Measurements from ENCODE around the gene ARHGAP22.

ARHGAP22 gene

GRCh38 chr10:48634198-48634983 lies 29.5 kb upstream of the ARHGAP22 start:
- no peak overlapping the region for H3K4me3 ChIP-seq (ENCODE audit: insufficient read depth, low read depth, low read length, poor library complexity, severe bottlenecking)
- H3K27ac ChIP-seq (ENCODE audit: insufficient read depth, low read length, poor library complexity, severe bottlenecking), result no peak overlapping the region
- no peaks in the 10 kb centered on the region for H3K36me3 ChIP-seq (ENCODE audit: control insufficient read depth, insufficient read depth, low read length)
- H3K27me3 ChIP-seq (replicated peaks; ENCODE audit: control insufficient read depth, insufficient read depth, low read length, poor library complexity, severe bottlenecking), result no peaks in the 10 kb centered on the region
- DNase-seq, result no peak
- H3K9me3 ChIP-seq (ENCODE audit: control insufficient read depth, low read length), result no peaks in the 10 kb centered on the region
- peaks cover 14% of the 10 kb centered on the region for H3K4me1 ChIP-seq (ENCODE audit: control insufficient read depth, insufficient read depth, low read length, poor library complexity, severe bottlenecking)

GRCh38 chr10:48633381-48634197 lies 28.7 kb upstream of the ARHGAP22 start:
- DNase-seq, result no peak
- peaks cover 14% of the 10 kb centered on the region for H3K4me1 ChIP-seq (ENCODE audit: control insufficient read depth, insufficient read depth, low read length, poor library complexity, severe bottlenecking)

GRCh38 chr10:48632166-48632565 lies 27.3 kb upstream of the ARHGAP22 start:
- Histone ChIP-seq H3K27ac (ENCODE audit: insufficient read depth, low read length, poor library complexity, severe bottlenecking) (no peak overlapping the region), H3K4me3 (ENCODE audit: insufficient read depth, low read depth, low read length, poor library complexity, severe bottlenecking) (no peak overlapping the region), H3K9me3 (ENCODE audit: control insufficient read depth, low read length) (no peaks in the 10 kb centered on the region), H3K4me1 (ENCODE audit: control insufficient read depth, insufficient read depth, low read length, poor library complexity, severe bottlenecking) (peaks cover 14% of the 10 kb centered on the region), H3K36me3 (ENCODE audit: control insufficient read depth, insufficient read depth, low read length) (no peaks in the 10 kb centered on the region), H3K27me3 (replicated peaks; ENCODE audit: control insufficient read depth, insufficient read depth, low read length, poor library complexity, severe bottlenecking) (no peaks in the 10 kb centered on the region)
- no peak for DNase-seq

More at GRCh38 chr10:48633381-48634197, 28.7 kb upstream of the ARHGAP22 start:
- Histone ChIP-seq H3K27ac (ENCODE audit: insufficient read depth, low read length, poor library complexity, severe bottlenecking) (no peak overlapping the region), H3K36me3 (ENCODE audit: control insufficient read depth, insufficient read depth, low read length) (no peaks in the 10 kb centered on the region), H3K4me3 (ENCODE audit: insufficient read depth, low read depth, low read length, poor library complexity, severe bottlenecking) (no peak overlapping the region), H3K9me3 (ENCODE audit: control insufficient read depth, low read length) (no peaks in the 10 kb centered on the region), H3K27me3 (replicated peaks; ENCODE audit: control insufficient read depth, insufficient read depth, low read length, poor library complexity, severe bottlenecking) (no peaks in the 10 kb centered on the region)

- Histone ChIP-seq H3K27me3 (replicated peaks; ENCODE audit: control insufficient read depth, insufficient read depth, low read length, poor library complexity, severe bottlenecking) (no peaks in the 10 kb centered on the region), H3K4me1 (ENCODE audit: control insufficient read depth, insufficient read depth, low read length, poor library complexity, severe bottlenecking) (no peaks in the 10 kb centered on the region), H3K9me3 (ENCODE audit: control insufficient read depth, low read length) (no peaks in the 10 kb centered on the region), H3K27ac (ENCODE audit: insufficient read depth, low read length, poor library complexity, severe bottlenecking) (no peak overlapping the region), H3K4me3 (ENCODE audit: insufficient read depth, low read depth, low read length, poor library complexity, severe bottlenecking) (no peak overlapping the region), H3K36me3 (ENCODE audit: control insufficient read depth, insufficient read depth, low read length) (no peaks in the 10 kb centered on the region)
- DNase-seq, result no peak
These were observed 23.2 kb upstream of the ARHGAP22 start for GRCh38 chr10:48627984-48628609.

GRCh38 chr10:48626986-48627731 lies 22.3 kb upstream of the ARHGAP22 start:
- Histone ChIP-seq H3K9me3 (ENCODE audit: control insufficient read depth, low read length) (no peaks in the 10 kb centered on the region), H3K27me3 (replicated peaks; ENCODE audit: control insufficient read depth, insufficient read depth, low read length, poor library complexity, severe bottlenecking) (no peaks in the 10 kb centered on the region), H3K4me3 (ENCODE audit: insufficient read depth, low read depth, low read length, poor library complexity, severe bottlenecking) (no peak overlapping the region), H3K27ac (ENCODE audit: insufficient read depth, low read length, poor library complexity, severe bottlenecking) (no peak overlapping the region), H3K4me1 (ENCODE audit: control insufficient read depth, insufficient read depth, low read length, poor library complexity, severe bottlenecking) (no peaks in the 10 kb centered on the region), H3K36me3 (ENCODE audit: control insufficient read depth, insufficient read depth, low read length) (no peaks in the 10 kb centered on the region)
- no peak for DNase-seq

- H3K9me3 ChIP-seq (ENCODE audit: control insufficient read depth, low read length), result no peaks in the 10 kb centered on the region
- H3K36me3 ChIP-seq (ENCODE audit: control insufficient read depth, insufficient read depth, low read length), result no peaks in the 10 kb centered on the region
- no peaks in the 10 kb centered on the region for H3K4me1 ChIP-seq (ENCODE audit: control insufficient read depth, insufficient read depth, low read length, poor library complexity, severe bottlenecking)
- no peaks in the 10 kb centered on the region for H3K27me3 ChIP-seq (replicated peaks; ENCODE audit: control insufficient read depth, insufficient read depth, low read length, poor library complexity, severe bottlenecking)
- H3K27ac ChIP-seq (ENCODE audit: insufficient read depth, low read length, poor library complexity, severe bottlenecking), result no peak overlapping the region
- DNase-seq, result no peak
- H3K4me3 ChIP-seq (ENCODE audit: insufficient read depth, low read depth, low read length, poor library complexity, severe bottlenecking), result no peak overlapping the region
These were observed 21.6 kb upstream of the ARHGAP22 start for GRCh38 chr10:48626447-48626846.

GRCh38 chr10:48625826-48626134 lies 20.9 kb upstream of the ARHGAP22 start:
- Histone ChIP-seq H3K4me3 (ENCODE audit: insufficient read depth, low read depth, low read length, poor library complexity, severe bottlenecking) (no peak overlapping the region), H3K27ac (ENCODE audit: insufficient read depth, low read length, poor library complexity, severe bottlenecking) (no peak overlapping the region), H3K9me3 (ENCODE audit: control insufficient read depth, low read length) (no peaks in the 10 kb centered on the region), H3K36me3 (ENCODE audit: control insufficient read depth, insufficient read depth, low read length) (no peaks in the 10 kb centered on the region), H3K27me3 (replicated peaks; ENCODE audit: control insufficient read depth, insufficient read depth, low read length, poor library complexity, severe bottlenecking) (no peaks in the 10 kb centered on the region), H3K4me1 (ENCODE audit: control insufficient read depth, insufficient read depth, low read length, poor library complexity, severe bottlenecking) (no peaks in the 10 kb centered on the region)
- no peak for DNase-seq

GRCh38 chr10:48623607-48624132 lies 18.8 kb upstream of the ARHGAP22 start:
- DNase-seq, result no peak
- no peaks in the 10 kb centered on the region for H3K9me3 ChIP-seq (ENCODE audit: control insufficient read depth, low read length)
- no peak overlapping the region for H3K27ac ChIP-seq (ENCODE audit: insufficient read depth, low read length, poor library complexity, severe bottlenecking)
- H3K36me3 ChIP-seq (ENCODE audit: control insufficient read depth, insufficient read depth, low read length), result no peaks in the 10 kb centered on the region
- no peaks in the 10 kb centered on the region for H3K4me1 ChIP-seq (ENCODE audit: control insufficient read depth, insufficient read depth, low read length, poor library complexity, severe bottlenecking)
- H3K4me3 ChIP-seq (ENCODE audit: insufficient read depth, low read depth, low read length, poor library complexity, severe bottlenecking), result no peak overlapping the region
- no peaks in the 10 kb centered on the region for H3K27me3 ChIP-seq (replicated peaks; ENCODE audit: control insufficient read depth, insufficient read depth, low read length, poor library complexity, severe bottlenecking)

GRCh38 chr10:48623009-48623408 lies 18.1 kb upstream of the ARHGAP22 start:
- Histone ChIP-seq H3K4me3 (ENCODE audit: insufficient read depth, low read depth, low read length, poor library complexity, severe bottlenecking) (no peak overlapping the region), H3K4me1 (ENCODE audit: control insufficient read depth, insufficient read depth, low read length, poor library complexity, severe bottlenecking) (no peaks in the 10 kb centered on the region)

More at GRCh38 chr10:48623009-48623408, 18.1 kb upstream of the ARHGAP22 start:
- no peaks in the 10 kb centered on the region for H3K27me3 ChIP-seq (replicated peaks; ENCODE audit: control insufficient read depth, insufficient read depth, low read length, poor library complexity, severe bottlenecking)
- no peaks in the 10 kb centered on the region for H3K9me3 ChIP-seq (ENCODE audit: control insufficient read depth, low read length)
- no peaks in the 10 kb centered on the region for H3K36me3 ChIP-seq (ENCODE audit: control insufficient read depth, insufficient read depth, low read length)
- no peak for DNase-seq
- no peak overlapping the region for H3K27ac ChIP-seq (ENCODE audit: insufficient read depth, low read length, poor library complexity, severe bottlenecking)

All from effector memory CD4-positive, alpha-beta T cell (primary cell).